OCI-M2 (cell line): ENCODE results near the gene HOXC4.

Experiments
- DNase-seq: peaks from one replicate; lab custom pipeline; 2025; ENCODE audit not compliant: unreplicated experiment; lab: John Stamatoyannopoulos, UW

Gene HOXC4

GRCh38 chr12:54028314-54029201 is 25.1 kb upstream of the HOXC4 start, which contains the start of gene HOXC6:
Gene HOXC6 (plus strand): TSS chr12:54028440. CDS start chr12:54028522, 82 bp downstream.
- no peak for DNase-seq

GRCh38 chr12:54029529-54030441 is 23.9 kb upstream of the HOXC4 start:
- DNase-seq, result no peak

GRCh38 chr12:54030442-54030801 is 23.2 kb upstream of the HOXC4 start:
- DNase-seq, result no peak

- no peak for DNase-seq
These were observed 22.7 kb upstream of the HOXC4 start for GRCh38 chr12:54030889-54031471.

- DNase-seq, result no peak
These were observed 22.2 kb upstream of the HOXC4 start for GRCh38 chr12:54031480-54031879.

GRCh38 chr12:54032086-54032619 is 21.5 kb upstream of the HOXC4 start:
- no peak for DNase-seq

- DNase-seq, result peak; percentile 40
These were observed 21.0 kb upstream of the HOXC4 start, which contains the start of gene HOXC5 for GRCh38 chr12:54032627-54033100. Gene HOXC5 (plus strand): TSS chr12:54033050. CDS start chr12:54033123, 73 bp downstream.

GRCh38 chr12:54033106-54033979 is 20.3 kb upstream of the HOXC4 start:
- DNase-seq, result no peak

GRCh38 chr12:54033980-54034784 is 19.5 kb upstream of the HOXC4 start:
- no peak for DNase-seq

GRCh38 chr12:54034785-54035310 is 18.8 kb upstream of the HOXC4 start:
- no peak for DNase-seq

GRCh38 chr12:54035568-54036264 is 17.9 kb upstream of the HOXC4 start:
- no peak for DNase-seq

- no peak for DNase-seq
These were observed 16.8 kb upstream of the HOXC4 start for GRCh38 chr12:54036620-54037359.

GRCh38 chr12:54037360-54038283 is 16.0 kb upstream of the HOXC4 start:
- DNase-seq, result no peak

GRCh38 chr12:54038284-54038870 is 15.3 kb upstream of the HOXC4 start:
- no peak for DNase-seq

- no peak for DNase-seq
These were observed 14.7 kb upstream of the HOXC4 start for GRCh38 chr12:54038871-54039414.
